Measurements from ENCODE around the gene DNAJB11. TPM values are rescaled to one million over a fixed set of nuclear protein-coding genes. Genes with fewer than 3 reads are reported as not detected.

Gene DNAJB11
- total and polyA plus RNA-seq, 3 donors from 2014 or later: 39.3 to 60.2 (median 58.5) TPM

- intact Hi-C loops (cut with DNase I; ENCODE audit: low total_unique reads): no loop called here
- no peak for DNase-seq
- 36 to 39% methylated on average over 17 of the region's 17 CpGs for WGBS, 2 donors
These were observed 26.2 kb downstream of the DNAJB11 start for GRCh38 chr3:186596568-186597287.

GRCh38 chr3:186598108-186598784, 27.7 kb downstream of the DNAJB11 start:
- no peak for DNase-seq
- no peak for TF ChIP-seq CTCF (IDR thresholded peaks at IDR 0.05)
- no peak for TF ChIP-seq POLR2A (IDR thresholded peaks at IDR 0.05)
- intact Hi-C loops (cut with DNase I; ENCODE audit: low total_unique reads): no loop called here
- Histone ChIP-seq H3K27ac (no peak overlapping the region), H3K36me3 (ENCODE audit: low read depth, missing control alignments) (no peaks in the 10 kb centered on the region), H3K4me1 (no peaks in the 10 kb centered on the region), H3K9me3 (no peaks in the 10 kb centered on the region), H3K4me3 (no peak overlapping the region), H3K27me3 (no peaks in the 10 kb centered on the region)
- 80 to 82% methylated on average over 11 of the region's 11 CpGs for WGBS, 2 donors

More at GRCh38 chr3:186596568-186597287, 26.2 kb downstream of the DNAJB11 start:
- Histone ChIP-seq H3K27ac (no peak overlapping the region), H3K4me3 (no peak overlapping the region), H3K9me3 (no peaks in the 10 kb centered on the region), H3K27me3 (no peaks in the 10 kb centered on the region), H3K4me1 (no peaks in the 10 kb centered on the region), H3K36me3 (ENCODE audit: low read depth, missing control alignments) (no peaks in the 10 kb centered on the region)
- TF ChIP-seq POLR2A (IDR thresholded peaks at IDR 0.05) (no peak), CTCF (IDR thresholded peaks at IDR 0.05) (no peak)

GRCh38 chr3:186598794-186599141, 28.2 kb downstream of the DNAJB11 start:
- no peaks in the 10 kb centered on the region for H3K27me3 ChIP-seq
- H3K36me3 ChIP-seq (ENCODE audit: low read depth, missing control alignments): no peaks in the 10 kb centered on the region
- intact Hi-C loops (cut with DNase I; ENCODE audit: low total_unique reads): no loop called here
- TF ChIP-seq POLR2A (IDR thresholded peaks at IDR 0.05) (no peak), CTCF (IDR thresholded peaks at IDR 0.05) (no peak)
- H3K4me3 ChIP-seq: no peak overlapping the region
- H3K27ac ChIP-seq: no peak overlapping the region
- no peaks in the 10 kb centered on the region for H3K4me1 ChIP-seq
- WGBS, 2 donors: 86 to 92% methylated on average over 4 of the region's 4 CpGs
- no peak for DNase-seq
- no peaks in the 10 kb centered on the region for H3K9me3 ChIP-seq

GRCh38 chr3:186599142-186599784, 28.7 kb downstream of the DNAJB11 start:
- no peak overlapping the region for H3K4me3 ChIP-seq
- H3K27me3 ChIP-seq: no peaks in the 10 kb centered on the region
- WGBS, 2 donors: 78 to 81% methylated on average over 12 of the region's 12 CpGs
- intact Hi-C loops (cut with DNase I; ENCODE audit: low total_unique reads): no loop called here
- no peaks in the 10 kb centered on the region for H3K9me3 ChIP-seq
- H3K4me1 ChIP-seq: no peaks in the 10 kb centered on the region
- no peak for DNase-seq
- TF ChIP-seq CTCF (IDR thresholded peaks at IDR 0.05) (no peak), POLR2A (IDR thresholded peaks at IDR 0.05) (no peak)
- H3K27ac ChIP-seq: no peak overlapping the region
- no peaks in the 10 kb centered on the region for H3K36me3 ChIP-seq (ENCODE audit: low read depth, missing control alignments)
